Peyer's patch (tissue), 4 donors: ENCODE results near the gene RABEP1. TPM values are rescaled to one million over a fixed set of nuclear protein-coding genes. Genes with fewer than 3 reads are reported as not detected.

Experiments
- DNase-seq, 3 donors: peaks; one replicate each; pipeline ENCODE4 v3.0.0-alpha.2; 2017 to 2019
- H3K27ac ChIP-seq, 4 donors: fragments of 200-600 bp; sonication (generic); one replicate each; pipeline ENCODE4 v1.5.1; 2016 to 2019
- H3K27me3 ChIP-seq, 2 donors: fragments of 200-600 bp; sonication (generic); one replicate each; pipeline ENCODE4 v1.5.1; 2019
- H3K36me3 ChIP-seq, 3 donors: fragments of 200-600 bp; sonication (generic); one replicate each; pipeline ENCODE4 v1.5.1; 2016 to 2019
- H3K4me1 ChIP-seq, 4 donors: fragments of 200-600 bp; sonication (generic); one replicate each; pipeline ENCODE4 v1.5.1; 2016 to 2019
- H3K4me3 ChIP-seq, 4 donors: fragments of 200-600 bp; sonication (generic); 1 replicate in 3 of 4; 2 replicates in 1 of 4; pipeline ENCODE4 v1.5.1; 2016 to 2019; ENCODE audit warnings: mild to moderate bottlenecking in 1 of 4
- H3K9me3 ChIP-seq, 4 donors: fragments of 200-600 bp; sonication (generic); one replicate each; pipeline ENCODE4 v1.5.1; 2016 to 2019; ENCODE audit warnings: mild to moderate bottlenecking in 1 of 4
- POLR2A ChIP-seq, 2 donors: fragments of 450-650 bp; IDR thresholded peaks; one replicate each; pipeline ENCODE4 v1.5.1; 2017; ENCODE audit warnings: antibody characterized with exemption in 2 of 2, mild to moderate bottlenecking in 2 of 2, moderate library complexity in 2 of 2
- total RNA-seq, 4 donors: library from RNA; depleted of rRNA; stranded (reverse); fragments of >200 nt; gene quantifications; one replicate each; pipeline ENCODE4 v1.1.0, GENCODE V29; 2016
- TF ChIP-seq, protein P1 (sequence below), 6 experiments: fragments of 450-650 bp in 4 of 6; fragments of 200-600 bp in 2 of 6; sonication (generic) in 1 of 6; IDR thresholded peaks; one replicate each; pipeline ENCODE4 v1.5.1; 2017 to 2019; ENCODE audit warnings: antibody characterized with exemption in 6 of 6, mild to moderate bottlenecking in 3 of 6, moderate library complexity in 1 of 6

Gene RABEP1
- total RNA-seq, 4 donors from 2014 or later, result 20.5 to 85.0 (median 33.1) TPM

DNA sequence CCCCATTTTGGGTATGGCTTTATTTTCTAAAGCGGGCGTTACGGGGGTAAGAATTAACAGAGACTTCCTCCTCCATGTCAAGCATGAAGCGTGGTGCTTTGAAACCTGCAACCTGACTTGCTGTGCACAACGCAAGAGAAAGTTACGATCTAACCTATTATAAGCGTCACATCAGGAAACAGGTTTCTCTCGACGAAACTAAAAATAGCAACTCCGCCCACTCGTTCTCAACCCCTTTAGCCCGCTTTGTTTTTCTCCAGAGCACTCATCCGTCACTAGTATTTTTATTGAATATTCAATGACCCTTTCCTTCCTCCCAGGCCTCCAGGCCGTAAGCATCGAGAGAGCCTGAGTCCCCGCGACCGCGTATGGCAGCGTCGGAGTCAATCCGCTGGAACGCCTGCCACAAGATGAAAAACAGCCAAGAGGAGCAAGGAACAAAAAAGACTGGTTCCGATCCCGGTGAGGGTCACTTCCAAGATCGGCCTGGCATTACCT, 136.8 kb downstream of the RABEP1 start:
- Histone ChIP-seq H3K27me3 (no peaks in the 10 kb centered on the region), H3K4me1 (peaks cover 0 to 32% (median 12%) of the 10 kb centered on the region in 4 donors), H3K9me3 (no peaks in the 10 kb centered on the region), H3K27ac (peak overlapping the region; percentile 89 to 97 (median 92)), H3K36me3 (peaks cover 0 to 42% (median 0%) of the 10 kb centered on the region in 3 donors), H3K4me3 (peak overlapping the region; percentile 71 to 83 (median 74))
- TF ChIP-seq, protein P1, sequence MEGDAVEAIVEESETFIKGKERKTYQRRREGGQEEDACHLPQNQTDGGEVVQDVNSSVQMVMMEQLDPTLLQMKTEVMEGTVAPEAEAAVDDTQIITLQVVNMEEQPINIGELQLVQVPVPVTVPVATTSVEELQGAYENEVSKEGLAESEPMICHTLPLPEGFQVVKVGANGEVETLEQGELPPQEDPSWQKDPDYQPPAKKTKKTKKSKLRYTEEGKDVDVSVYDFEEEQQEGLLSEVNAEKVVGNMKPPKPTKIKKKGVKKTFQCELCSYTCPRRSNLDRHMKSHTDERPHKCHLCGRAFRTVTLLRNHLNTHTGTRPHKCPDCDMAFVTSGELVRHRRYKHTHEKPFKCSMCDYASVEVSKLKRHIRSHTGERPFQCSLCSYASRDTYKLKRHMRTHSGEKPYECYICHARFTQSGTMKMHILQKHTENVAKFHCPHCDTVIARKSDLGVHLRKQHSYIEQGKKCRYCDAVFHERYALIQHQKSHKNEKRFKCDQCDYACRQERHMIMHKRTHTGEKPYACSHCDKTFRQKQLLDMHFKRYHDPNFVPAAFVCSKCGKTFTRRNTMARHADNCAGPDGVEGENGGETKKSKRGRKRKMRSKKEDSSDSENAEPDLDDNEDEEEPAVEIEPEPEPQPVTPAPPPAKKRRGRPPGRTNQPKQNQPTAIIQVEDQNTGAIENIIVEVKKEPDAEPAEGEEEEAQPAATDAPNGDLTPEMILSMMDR (IDR thresholded peaks at IDR 0.05), result no peak
- TF ChIP-seq POLR2A (IDR thresholded peaks at IDR 0.05), result peak in 1 of 2 donors; percentile 14
- DNase-seq, result peak in 2 of 3 donors; percentile 74 to 86

DNA sequence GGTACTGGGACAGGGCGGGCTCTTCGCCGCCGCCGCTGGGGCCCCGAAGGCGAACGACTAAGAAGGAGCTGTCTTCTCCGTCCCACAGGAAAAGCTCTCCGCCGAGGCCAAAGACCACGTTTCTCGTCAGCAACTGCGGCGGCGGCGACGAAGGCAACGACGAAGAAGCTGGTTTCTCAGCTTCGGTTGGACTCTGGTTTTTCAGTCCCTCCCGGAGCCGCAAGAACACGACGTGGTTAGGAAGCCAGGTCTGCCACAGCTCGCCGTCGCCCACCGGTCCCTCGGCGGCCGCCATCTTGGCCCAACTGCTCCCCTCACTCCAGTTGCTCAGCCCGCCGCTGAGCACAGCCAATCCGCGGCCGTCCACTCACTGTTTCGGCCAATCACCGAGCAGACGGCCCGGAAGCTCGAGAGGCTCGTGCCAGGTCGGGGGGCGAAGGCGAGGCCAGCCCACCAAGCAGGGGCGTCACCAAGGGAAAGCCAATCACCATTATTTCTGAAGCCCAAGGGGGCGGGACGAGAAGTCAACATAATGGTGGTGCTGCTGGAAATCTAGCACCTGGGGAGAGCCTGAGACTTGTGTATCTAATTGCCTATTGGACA, 137.4 kb downstream of the RABEP1 start, which contains the start of gene NUP88:
TSS of gene NUP88 (minus strand) at position 307 of the 603 bp plus-strand sequence. CDS start at position 295, 12 bp downstream.
- no peaks in the 10 kb centered on the region for H3K9me3 ChIP-seq
- peak within 1 kb of the TSS; percentile 71 to 83 (median 74) for H3K4me3 ChIP-seq
- H3K27me3 ChIP-seq, result no peaks in the 10 kb centered on the region
- TF ChIP-seq POLR2A (IDR thresholded peaks at IDR 0.05), result peak; percentile 71 to 82
- TF ChIP-seq, protein P1 (IDR thresholded peaks at IDR 0.05), result peak in 1 of 6 experiments; percentile 8
- H3K36me3 ChIP-seq, result peaks cover 0 to 44% (median 0%) of the 10 kb centered on the region in 3 donors
- H3K27ac ChIP-seq, result peak within 1 kb of the TSS; percentile 89 to 97 (median 92)
- DNase-seq, result peak; percentile 96 to 98 (median 96)
- H3K4me1 ChIP-seq, result peaks cover 0 to 32% (median 12%) of the 10 kb centered on the region in 4 donors

DNA sequence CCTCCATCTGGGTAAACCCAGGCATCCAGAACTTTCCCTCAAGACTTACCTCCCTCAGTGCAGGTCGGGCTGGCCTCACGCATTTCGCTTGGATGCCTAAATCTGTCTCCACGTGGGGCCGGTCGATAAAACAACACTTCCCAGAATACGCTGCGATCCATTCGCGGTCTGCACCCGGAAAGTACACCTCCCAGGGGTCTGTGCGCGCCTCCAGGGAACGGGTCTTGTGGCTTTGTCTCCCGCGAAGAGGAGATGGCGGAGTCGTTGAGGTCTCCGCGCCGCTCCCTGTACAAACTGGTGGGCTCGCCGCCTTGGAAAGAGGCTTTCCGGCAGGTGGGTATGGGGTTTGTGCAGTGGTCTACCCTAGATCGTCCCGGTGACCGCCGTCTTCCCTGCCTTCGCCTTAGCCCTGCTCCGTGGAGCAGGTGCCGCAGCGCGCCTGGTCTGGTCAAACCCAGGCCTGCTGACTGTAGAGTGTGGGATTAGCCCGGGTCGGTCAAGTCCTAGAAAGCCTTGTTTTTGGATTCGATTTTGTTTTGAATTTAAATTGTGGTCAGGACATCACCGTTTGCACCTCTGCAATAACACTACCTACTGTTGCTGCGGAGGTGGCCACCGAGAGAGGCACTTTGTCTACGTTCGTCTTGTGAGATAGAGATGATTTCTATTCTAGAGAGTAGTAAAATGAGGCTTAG, 138.0 kb downstream of the RABEP1 start, which contains the start of gene RPAIN:
TSS of gene RPAIN (plus strand) at position 224 of the 695 bp plus-strand sequence. CDS start at position 253, 29 bp downstream.
- Histone ChIP-seq H3K27ac (peak within 1 kb of the TSS; percentile 89 to 97 (median 92)), H3K4me1 (peaks cover 0 to 32% (median 12%) of the 10 kb centered on the region in 4 donors), H3K9me3 (no peaks in the 10 kb centered on the region), H3K36me3 (peaks cover 0 to 44% (median 0%) of the 10 kb centered on the region in 3 donors), H3K4me3 (peak within 1 kb of the TSS; percentile 71 to 83 (median 74)), H3K27me3 (no peaks in the 10 kb centered on the region)
- TF ChIP-seq, protein P1 (IDR thresholded peaks at IDR 0.05), result no peak
- peak; percentile 52 to 62 for TF ChIP-seq POLR2A (IDR thresholded peaks at IDR 0.05)
- peak; percentile 90 to 96 (median 92) for DNase-seq

DNA sequence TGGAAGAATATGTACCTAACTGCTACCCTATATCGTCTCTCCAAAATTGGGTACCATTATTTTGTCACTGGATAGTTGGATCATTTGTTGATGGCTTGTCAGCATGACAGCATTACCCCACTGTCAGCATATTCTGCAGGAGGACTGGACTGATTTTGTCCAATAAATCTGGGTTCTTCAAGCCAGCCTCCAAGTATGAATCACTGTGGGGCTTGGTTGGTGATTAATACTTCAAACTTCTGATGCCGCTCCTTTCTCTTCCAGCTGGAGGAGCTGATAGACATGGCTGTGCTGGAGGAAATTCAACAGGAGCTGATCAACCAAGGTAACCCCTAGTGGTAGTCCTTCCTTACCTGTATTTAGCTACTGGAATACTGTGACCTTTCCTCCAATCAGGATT, 140.4 kb downstream of the RABEP1 start:
- Histone ChIP-seq H3K4me1 (peaks cover 0 to 18% (median 6%) of the 10 kb centered on the region in 4 donors), H3K27me3 (no peaks in the 10 kb centered on the region), H3K9me3 (no peaks in the 10 kb centered on the region), H3K27ac (no peak overlapping the region), H3K36me3 (peaks cover 0 to 59% (median 0%) of the 10 kb centered on the region in 3 donors), H3K4me3 (no peak overlapping the region)
- no peak for DNase-seq
- TF ChIP-seq POLR2A (IDR thresholded peaks at IDR 0.05), result no peak
- TF ChIP-seq, protein P1 (IDR thresholded peaks at IDR 0.05), result no peak

DNA sequence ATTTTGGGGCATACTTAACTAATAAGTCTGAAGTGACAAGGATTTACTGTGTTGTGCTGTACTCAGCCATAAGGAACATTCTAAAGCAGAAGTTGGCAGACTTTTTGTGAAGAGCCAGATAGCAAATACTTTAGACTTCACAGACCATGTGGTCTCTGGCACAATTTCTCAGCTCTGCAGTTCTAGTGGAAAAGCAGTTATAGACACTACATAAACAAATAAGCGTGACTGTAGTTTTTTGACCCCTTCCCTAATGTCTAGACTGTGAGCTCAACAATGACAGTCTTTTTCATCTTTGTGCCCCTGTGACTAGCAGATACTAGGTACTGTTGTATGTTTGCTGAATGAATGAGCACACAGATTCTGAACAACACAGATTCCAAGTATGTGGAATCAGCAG, 142.8 kb downstream of the RABEP1 start:
- no peaks in the 10 kb centered on the region for H3K9me3 ChIP-seq
- H3K4me3 ChIP-seq, result no peak overlapping the region
- no peaks in the 10 kb centered on the region for H3K27me3 ChIP-seq
- TF ChIP-seq, protein P1 (IDR thresholded peaks at IDR 0.05), result no peak
- TF ChIP-seq POLR2A (IDR thresholded peaks at IDR 0.05), result no peak
- peaks cover 0 to 83% (median 0%) of the 10 kb centered on the region in 3 donors for H3K36me3 ChIP-seq
- no peak for DNase-seq
- H3K27ac ChIP-seq, result no peak overlapping the region
- H3K4me1 ChIP-seq, result peaks cover 0 to 6% (median 2%) of the 10 kb centered on the region in 4 donors
